IPS DF 19.7 (cell line): ENCODE measurements around the gene CMTR2.

ENCODE experiments used
- DNase-seq: peaks from one replicate; pipeline ENCODE4 v3.0.0-alpha.2; 2013; ENCODE audit warnings: low read depth, low spot score

Gene CMTR2

GRCh38 chr16:71276589-71277334 lies 12.4 kb downstream of the CMTR2 start:
- DNase-seq, result no peak

- no peak for DNase-seq
These were observed 15.8 kb downstream of the CMTR2 start for GRCh38 chr16:71273384-71273783.

- no peak for DNase-seq
These were observed 24.9 kb downstream of the CMTR2 start for GRCh38 chr16:71264299-71264698.

- no peak for DNase-seq
These were observed 25.6 kb downstream of the CMTR2 start for GRCh38 chr16:71263582-71263981.

- DNase-seq, result no peak
These were observed 26.8 kb downstream of the CMTR2 start for GRCh38 chr16:71262391-71262790.

GRCh38 chr16:71260995-71261394 lies 28.2 kb downstream of the CMTR2 start:
- no peak for DNase-seq

GRCh38 chr16:71259086-71259485 lies 30.1 kb downstream of the CMTR2 start:
- DNase-seq, result no peak

- DNase-seq, result no peak
These were observed 30.8 kb downstream of the CMTR2 start for GRCh38 chr16:71258372-71258771.

- no peak for DNase-seq
These were observed 31.4 kb downstream of the CMTR2 start for GRCh38 chr16:71257768-71258167.

- no peak for DNase-seq
These were observed 33.5 kb downstream of the CMTR2 start for GRCh38 chr16:71255721-71256120.

- DNase-seq, result no peak
These were observed 34.2 kb downstream of the CMTR2 start for GRCh38 chr16:71254832-71255525.

- DNase-seq, result no peak
These were observed 38.6 kb downstream of the CMTR2 start for GRCh38 chr16:71250461-71251235.

- DNase-seq, result peak; percentile 30
These were observed 39.8 kb downstream of the CMTR2 start for GRCh38 chr16:71249399-71249798.

- no peak for DNase-seq
These were observed 41.7 kb downstream of the CMTR2 start for GRCh38 chr16:71247478-71247877.

- no peak for DNase-seq
These were observed 42.9 kb downstream of the CMTR2 start for GRCh38 chr16:71246309-71246708.

GRCh38 chr16:71244521-71244920 lies 44.7 kb downstream of the CMTR2 start:
- no peak for DNase-seq

- DNase-seq, result no peak
These were observed 46.6 kb downstream of the CMTR2 start for GRCh38 chr16:71242601-71243000.

- no peak for DNase-seq
These were observed 47.2 kb downstream of the CMTR2 start for GRCh38 chr16:71242036-71242435.
